Smooth muscle cell (in vitro differentiated cells): Measurements from ENCODE around the gene UQCRH. TPM values are rescaled to one million over a fixed set of nuclear protein-coding genes. Genes with fewer than 3 reads are reported as not detected.
"Not testable (repeated sequence)": the region's sequence is repeated elsewhere in the genome, so short reads cannot be mapped to it uniquely, and the experiment has no call there.

Experiments
- DNase-seq: peaks from one replicate; lab custom pipeline; 2025; ENCODE audit not compliant: unreplicated experiment; lab: John Stamatoyannopoulos, UW
- H2AFZ ChIP-seq: fragments of 200-600 bp; sonication (generic); 2 replicates; pipeline ENCODE4 v1.6.0; 2016; ENCODE audit warnings: antibody characterized with exemption, low read depth, mild to moderate bottlenecking
- H3F3A ChIP-seq: fragments of 200-600 bp; sonication (generic); 2 replicates; pipeline ENCODE4 v1.6.0; 2017; ENCODE audit warnings: antibody characterized with exemption, low read depth
- H3K27ac ChIP-seq: fragments of 200-600 bp; sonication (generic); 2 replicates; pipeline ENCODE4 v1.5.1; 2016; ENCODE audit warnings: low read depth, mild to moderate bottlenecking
- H3K27me3 ChIP-seq: fragments of 200-600 bp; sonication (generic); 2 replicates; pipeline ENCODE4 v1.6.1; 2016; ENCODE audit warnings: low read depth, mild to moderate bottlenecking
- H3K36me3 ChIP-seq: fragments of 200-600 bp; sonication (generic); 2 replicates; pipeline ENCODE4 v1.5.1; 2016; ENCODE audit warnings: low read depth
- H3K4me1 ChIP-seq: fragments of 200-600 bp; sonication (generic); 2 replicates; pipeline ENCODE4 v1.5.1; 2016; ENCODE audit warnings: low read depth
- H3K4me2 ChIP-seq: fragments of 200-600 bp; sonication (generic); 2 replicates; pipeline ENCODE4 v1.6.0; 2016; ENCODE audit warnings: mild to moderate bottlenecking
- H3K4me3 ChIP-seq: fragments of 200-600 bp; sonication (generic); 2 replicates; pipeline ENCODE4 v1.5.1; 2016; ENCODE audit warnings: mild to moderate bottlenecking
- H3K79me2 ChIP-seq: fragments of 200-600 bp; sonication (generic); 2 replicates; pipeline ENCODE4 v1.6.0; 2016; ENCODE audit warnings: low read depth, mild to moderate bottlenecking
- H3K9ac ChIP-seq: fragments of 200-600 bp; sonication (generic); 2 replicates; pipeline ENCODE4 v1.6.0; 2016; ENCODE audit warnings: low read depth
- H3K9me3 ChIP-seq: fragments of 200-600 bp; sonication (generic); replicated peaks from 2 replicates; pipeline ENCODE4 v1.5.1; 2016; ENCODE audit warnings: low read depth
- H4K20me1 ChIP-seq: fragments of 200-600 bp; sonication (generic); 2 replicates; pipeline ENCODE4 v1.6.0; 2016; ENCODE audit warnings: low read depth
- WGBS: methylation state at CpG from one replicate; pipeline ENCODE4 v1.1.7; 2016; ENCODE audit warnings: low lambda C conversion rate; 5-methylcytosine and 5-hydroxymethylcytosine counted together
- polyA plus RNA-seq: library from polyadenylated mRNA; unstranded; fragments of >200 nt; fragmentation: Nextera tagmentation; extraction: Ambion mirVana; gene quantifications from 2 replicates; pipeline ENCODE4 v1.2.1, GENCODE V29; 2016
- total RNA-seq: library from RNA; depleted of rRNA; stranded (reverse); fragments of >200 nt; gene quantifications from 2 replicates; pipeline ENCODE4 v1.2.3, GENCODE V29; 2014
- TF ChIP-seq, protein P1 (sequence below): fragments of 200-600 bp; sonication (generic); IDR thresholded peaks from 2 replicates; pipeline ENCODE4 v1.5.1; 2017; ENCODE audit warnings: borderline replicate concordance, mild to moderate bottlenecking, antibody characterized with exemption; ENCODE audit not compliant: insufficient read depth, poor library complexity, severe bottlenecking

UQCRH gene
- total and polyA plus RNA-seq, 2 experiments from 2014 or later = 284 to 652 TPM

DNA sequence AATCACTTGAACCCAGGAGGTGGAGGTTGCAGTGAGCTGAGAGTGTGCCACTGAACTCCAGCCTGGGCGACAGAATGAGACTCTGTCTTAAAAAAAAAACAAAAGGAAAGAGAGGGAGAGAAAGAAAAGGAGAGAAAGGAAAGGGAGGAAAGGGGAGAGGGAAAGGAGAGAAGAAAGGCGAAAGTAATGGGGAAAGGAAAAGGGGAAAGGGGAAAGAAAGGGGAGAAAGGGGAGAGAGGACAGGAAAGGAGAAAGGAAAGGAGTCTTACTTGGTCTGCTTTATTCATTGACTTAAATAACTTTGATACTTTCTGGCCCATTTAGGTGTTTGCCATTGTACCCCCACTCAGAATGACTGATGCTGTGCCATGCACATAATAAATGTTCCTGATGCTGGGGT is 48.9 kb downstream of the UQCRH start:
- Histone ChIP-seq H3K36me3 (peaks cover 16% of the 10 kb centered on the region), H3K79me2 (no peaks in the 10 kb centered on the region), H4K20me1 (peaks cover 3% of the 10 kb centered on the region), H3K4me1 (no peaks in the 10 kb centered on the region), H3K4me3 (no peak overlapping the region), H3K27ac (no peak overlapping the region), H3K9me3 (no peaks in the 10 kb centered on the region), H3K27me3 (no peaks in the 10 kb centered on the region), H2AFZ (no peak overlapping the region), H3F3A (no peaks in the 10 kb centered on the region), H3K9ac (no peak overlapping the region), H3K4me2 (no peak overlapping the region)
- WGBS = 83% methylated on average over 2 of the region's 2 CpGs
- DNase-seq = no peak
- TF ChIP-seq, protein P1, sequence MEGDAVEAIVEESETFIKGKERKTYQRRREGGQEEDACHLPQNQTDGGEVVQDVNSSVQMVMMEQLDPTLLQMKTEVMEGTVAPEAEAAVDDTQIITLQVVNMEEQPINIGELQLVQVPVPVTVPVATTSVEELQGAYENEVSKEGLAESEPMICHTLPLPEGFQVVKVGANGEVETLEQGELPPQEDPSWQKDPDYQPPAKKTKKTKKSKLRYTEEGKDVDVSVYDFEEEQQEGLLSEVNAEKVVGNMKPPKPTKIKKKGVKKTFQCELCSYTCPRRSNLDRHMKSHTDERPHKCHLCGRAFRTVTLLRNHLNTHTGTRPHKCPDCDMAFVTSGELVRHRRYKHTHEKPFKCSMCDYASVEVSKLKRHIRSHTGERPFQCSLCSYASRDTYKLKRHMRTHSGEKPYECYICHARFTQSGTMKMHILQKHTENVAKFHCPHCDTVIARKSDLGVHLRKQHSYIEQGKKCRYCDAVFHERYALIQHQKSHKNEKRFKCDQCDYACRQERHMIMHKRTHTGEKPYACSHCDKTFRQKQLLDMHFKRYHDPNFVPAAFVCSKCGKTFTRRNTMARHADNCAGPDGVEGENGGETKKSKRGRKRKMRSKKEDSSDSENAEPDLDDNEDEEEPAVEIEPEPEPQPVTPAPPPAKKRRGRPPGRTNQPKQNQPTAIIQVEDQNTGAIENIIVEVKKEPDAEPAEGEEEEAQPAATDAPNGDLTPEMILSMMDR = no peak

DNA sequence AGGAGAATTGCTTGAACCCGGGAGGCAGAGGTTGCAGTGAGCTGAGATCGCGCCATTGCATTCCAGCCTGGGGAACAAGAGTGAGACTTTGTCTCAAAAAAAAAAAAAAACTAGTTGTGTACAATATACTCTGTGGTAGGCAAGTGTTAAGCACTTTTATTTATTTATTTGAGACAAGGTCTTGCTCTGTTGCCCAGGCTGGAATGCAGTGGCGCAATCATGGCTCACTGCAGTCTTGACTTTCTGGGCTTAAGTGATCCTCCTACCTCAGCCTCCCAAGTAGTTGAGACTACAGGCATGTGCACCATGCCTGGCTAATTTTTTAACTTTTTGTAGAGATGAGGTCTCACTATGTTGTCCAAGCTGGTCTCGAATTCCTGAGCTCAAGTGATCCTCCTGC is 52.4 kb downstream of the UQCRH start:
- 98% methylated on average over 5 of the region's 5 CpGs for WGBS
- H3K36me3 ChIP-seq = peaks cover 16% of the 10 kb centered on the region
- H3K9me3 ChIP-seq = not testable (repeated sequence)

DNA sequence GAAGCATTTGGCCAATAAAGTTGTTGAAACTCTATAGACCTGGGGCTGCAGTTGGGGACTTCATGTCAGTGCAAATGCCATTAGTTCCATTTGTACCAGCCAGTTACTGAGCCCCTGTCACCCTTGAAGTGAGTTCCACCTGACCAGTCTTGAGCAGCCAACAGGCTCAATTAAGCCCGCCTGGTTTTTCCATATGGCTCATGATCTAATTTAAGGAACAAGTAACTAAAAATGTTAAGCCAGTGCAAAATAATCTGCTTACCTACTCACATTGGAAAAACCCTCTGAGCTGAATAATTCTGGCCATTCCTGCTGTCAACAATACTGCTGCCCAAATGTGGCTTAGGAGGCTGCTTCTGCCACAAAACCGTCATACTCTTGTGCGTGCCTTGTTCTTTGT is 58.7 kb downstream of the UQCRH start:
- Histone ChIP-seq H3K4me3 (no peak overlapping the region), H3K9me3 (no peaks in the 10 kb centered on the region), H4K20me1 (no peaks in the 10 kb centered on the region), H3K4me1 (peaks cover 15% of the 10 kb centered on the region), H3K36me3 (peaks cover 4% of the 10 kb centered on the region), H2AFZ (no peak overlapping the region), H3K79me2 (no peaks in the 10 kb centered on the region), H3K27me3 (no peaks in the 10 kb centered on the region), H3F3A (no peaks in the 10 kb centered on the region), H3K9ac (no peak overlapping the region), H3K4me2 (no peak overlapping the region), H3K27ac (no peak overlapping the region)
- WGBS = 96% methylated on average over 3 of the region's 3 CpGs
- no peak for DNase-seq
- TF ChIP-seq, protein P1 = no peak

More for the DNA sequence above, 52.4 kb downstream of the UQCRH start:
- H3K4me2 ChIP-seq, H3K79me2 ChIP-seq, H3K27me3 ChIP-seq, DNase-seq, H3K27ac ChIP-seq, H4K20me1 ChIP-seq, H3K4me3 ChIP-seq, H3K4me1 ChIP-seq, H3F3A ChIP-seq, H3K9ac ChIP-seq, H2AFZ ChIP-seq: not testable (repeated sequence)

DNA sequence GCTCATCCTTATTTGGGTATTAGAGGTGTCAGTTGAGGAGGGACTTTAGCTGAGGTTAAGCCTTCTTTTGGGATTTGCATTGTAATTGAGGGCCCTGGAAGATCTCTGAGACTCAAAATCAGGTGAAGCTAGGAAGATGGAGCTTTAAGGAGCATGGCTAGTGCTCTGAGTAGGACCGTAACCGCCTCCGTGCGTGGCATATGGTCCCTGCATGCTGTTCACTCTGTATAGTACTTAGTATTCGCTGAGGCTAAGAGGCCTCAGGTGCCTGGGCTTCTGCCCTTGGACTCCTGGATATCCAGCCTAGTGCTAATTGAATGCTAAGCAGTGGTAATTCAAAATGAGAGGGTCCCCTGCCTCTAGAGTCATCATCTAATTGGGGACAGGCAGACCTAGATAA is 59.6 kb downstream of the UQCRH start:
- no peak overlapping the region for H3K9ac ChIP-seq
- H4K20me1 ChIP-seq = no peaks in the 10 kb centered on the region
- H3K9me3 ChIP-seq = no peaks in the 10 kb centered on the region
- 94% methylated on average over 5 of the region's 5 CpGs for WGBS
- peaks cover 15% of the 10 kb centered on the region for H3K4me1 ChIP-seq
- no peaks in the 10 kb centered on the region for H3K27me3 ChIP-seq
- peaks cover 4% of the 10 kb centered on the region for H3K36me3 ChIP-seq
- no peak for DNase-seq
- H2AFZ ChIP-seq = no peak overlapping the region
- H3K4me2 ChIP-seq = no peak overlapping the region
- no peaks in the 10 kb centered on the region for H3F3A ChIP-seq
- no peaks in the 10 kb centered on the region for H3K79me2 ChIP-seq
- TF ChIP-seq, protein P1 = no peak
- H3K27ac ChIP-seq = no peak overlapping the region
- no peak overlapping the region for H3K4me3 ChIP-seq
